DOHH2 (cell line): ENCODE results near the gene ACSL1.

Experiments
- H3F3A ChIP-seq: fragments of 200-600 bp; sonication (generic), shearing (Covaris generic); 2 replicates; pipeline ENCODE4 v1.6.0; 2016; ENCODE audit warnings: antibody characterized with exemption, mild to moderate bottlenecking; ENCODE audit not compliant: control insufficient read depth, insufficient read depth
- H3K27ac ChIP-seq: fragments of 200-600 bp; sonication (generic); 2 replicates; pipeline ENCODE4 v1.5.1; 2014; ENCODE audit warnings: low read depth, mild to moderate bottlenecking, low read length, moderate library complexity
- H3K27me3 ChIP-seq: fragments of 200-600 bp; sonication (generic); 2 replicates; pipeline ENCODE4 v1.6.1; 2014; ENCODE audit warnings: mild to moderate bottlenecking, low read length, mixed read lengths; ENCODE audit not compliant: control insufficient read depth
- H3K36me3 ChIP-seq: fragments of 200-600 bp; sonication (generic); 2 replicates; pipeline ENCODE4 v1.6.1; 2014; ENCODE audit warnings: mild to moderate bottlenecking, low read length, moderate library complexity, mixed read lengths; ENCODE audit not compliant: control insufficient read depth
- H3K4me1 ChIP-seq: fragments of 200-600 bp; sonication (generic); 2 replicates; pipeline ENCODE4 v1.6.1; 2014; ENCODE audit warnings: mild to moderate bottlenecking, low read length, mixed read lengths; ENCODE audit not compliant: control insufficient read depth
- H3K4me2 ChIP-seq: fragments of 200-600 bp; sonication (generic); 2 replicates; pipeline ENCODE4 v1.6.0; 2014; ENCODE audit warnings: mild to moderate bottlenecking, low read length, moderate library complexity
- H3K4me3 ChIP-seq: fragments of 200-600 bp; sonication (generic); 2 replicates; pipeline ENCODE4 v1.5.1; 2014; ENCODE audit warnings: mild to moderate bottlenecking, low read length, mixed read lengths
- H3K79me2 ChIP-seq: fragments of 200-600 bp; sonication (generic); 2 replicates; pipeline ENCODE4 v1.6.1; 2014; ENCODE audit warnings: mild to moderate bottlenecking, low read length, mixed read lengths; ENCODE audit not compliant: control insufficient read depth
- H3K9me2 ChIP-seq: fragments of 200-600 bp; sonication (generic); replicated peaks from 2 replicates; pipeline ENCODE4 v1.6.1; 2014; ENCODE audit warnings: mild to moderate bottlenecking, low read length, mixed read lengths; ENCODE audit not compliant: control insufficient read depth
- H3K9me3 ChIP-seq: fragments of 200-600 bp; sonication (generic); 2 replicates; pipeline ENCODE4 v1.6.1; 2014; ENCODE audit warnings: antibody characterized with exemption, low read length, mixed read lengths; ENCODE audit not compliant: control insufficient read depth, insufficient read depth
- H4K20me1 ChIP-seq: fragments of 200-600 bp; sonication (generic); 2 replicates; pipeline ENCODE4 v1.6.0; 2014; ENCODE audit warnings: low read depth, mild to moderate bottlenecking, antibody characterized with exemption, low read length, moderate library complexity; ENCODE audit not compliant: control insufficient read depth, insufficient read depth
- CTCF ChIP-seq: fragments of 200-600 bp; sonication (generic); IDR thresholded peaks from one replicate; pipeline ENCODE4 v1.5.1; 2014; ENCODE audit warnings: antibody characterized with exemption, mild to moderate bottlenecking, low read depth, low read length; ENCODE audit not compliant: poor library complexity, severe bottlenecking
- EZH2phosphoT487 ChIP-seq: fragments of 200-600 bp; sonication (generic); IDR thresholded peaks from 2 replicates; pipeline ENCODE4 v1.6.1; 2017; ENCODE audit warnings: borderline replicate concordance, mild to moderate bottlenecking, antibody characterized with exemption, low read length, moderate library complexity, mixed read lengths

The ACSL1 gene

GRCh38 chr4:184807797-184808712 is 17.7 kb downstream of the ACSL1 start:
- no peaks in the 10 kb centered on the region for H4K20me1 ChIP-seq
- H3K79me2 ChIP-seq = peaks cover 85% of the 10 kb centered on the region
- no peaks in the 10 kb centered on the region for H3K36me3 ChIP-seq
- H3K9me3 ChIP-seq = no peaks in the 10 kb centered on the region
- no peak overlapping the region for H3K27ac ChIP-seq
- H3K9me2 ChIP-seq = no peaks in the 10 kb centered on the region
- peaks cover 27% of the 10 kb centered on the region for H3K4me1 ChIP-seq
- no peak overlapping the region for H3K4me3 ChIP-seq
- H3F3A ChIP-seq = no peaks in the 10 kb centered on the region
- TF ChIP-seq EZH2phosphoT487 = no peak
- no peak overlapping the region for H3K4me2 ChIP-seq
- no peaks in the 10 kb centered on the region for H3K27me3 ChIP-seq

GRCh38 chr4:184807256-184807655 is 18.5 kb downstream of the ACSL1 start:
- H3K4me1 ChIP-seq = peaks cover 26% of the 10 kb centered on the region
- no peaks in the 10 kb centered on the region for H3K9me2 ChIP-seq
- no peaks in the 10 kb centered on the region for H3K27me3 ChIP-seq
- no peaks in the 10 kb centered on the region for H3K36me3 ChIP-seq
- H4K20me1 ChIP-seq = no peaks in the 10 kb centered on the region
- H3K27ac ChIP-seq = no peak overlapping the region
- H3K4me2 ChIP-seq = no peak overlapping the region
- H3K9me3 ChIP-seq = no peaks in the 10 kb centered on the region
- H3F3A ChIP-seq = no peaks in the 10 kb centered on the region
- TF ChIP-seq CTCF (no peak), EZH2phosphoT487 (no peak)
- peaks cover 83% of the 10 kb centered on the region for H3K79me2 ChIP-seq
- no peak overlapping the region for H3K4me3 ChIP-seq

GRCh38 chr4:184806711-184807110 is 19.1 kb downstream of the ACSL1 start:
- H3K4me2 ChIP-seq = no peak overlapping the region
- no peaks in the 10 kb centered on the region for H3K27me3 ChIP-seq
- H4K20me1 ChIP-seq = no peaks in the 10 kb centered on the region
- no peak overlapping the region for H3K4me3 ChIP-seq
- no peaks in the 10 kb centered on the region for H3K9me3 ChIP-seq
- no peaks in the 10 kb centered on the region for H3K36me3 ChIP-seq
- H3F3A ChIP-seq = no peaks in the 10 kb centered on the region
- TF ChIP-seq CTCF = no peak
- TF ChIP-seq EZH2phosphoT487 = no peak
- no peaks in the 10 kb centered on the region for H3K9me2 ChIP-seq
- H3K27ac ChIP-seq = no peak overlapping the region
- H3K4me1 ChIP-seq = peaks cover 22% of the 10 kb centered on the region
- H3K79me2 ChIP-seq = peaks cover 79% of the 10 kb centered on the region

- Histone ChIP-seq H3K9me3 (no peaks in the 10 kb centered on the region), H3K4me2 (peak overlapping the region; percentile 28), H3K4me1 (peaks cover 22% of the 10 kb centered on the region), H3K27me3 (no peaks in the 10 kb centered on the region), H4K20me1 (no peaks in the 10 kb centered on the region), H3K36me3 (no peaks in the 10 kb centered on the region), H3K79me2 (peaks cover 75% of the 10 kb centered on the region), H3F3A (no peaks in the 10 kb centered on the region), H3K4me3 (no peak overlapping the region), H3K9me2 (no peaks in the 10 kb centered on the region), H3K27ac (no peak overlapping the region)
- TF ChIP-seq CTCF (no peak), EZH2phosphoT487 (no peak)
These were observed 19.6 kb downstream of the ACSL1 start for GRCh38 chr4:184806229-184806550.
